CD4-positive, alpha-beta T cell treated with Interleukin-15 for 4 hours (primary cell): Measurements from ENCODE around the gene ARHGEF10L.
A peak's percentile ranks its signal among the peaks of the same experiment; 100 is the strongest.

Experiments
- DNase-seq: peaks from one replicate; pipeline ENCODE4 v3.0.0-alpha.2; 2020; ENCODE audit warnings: low spot score

Gene ARHGEF10L

GRCh38 chr1:17661546-17662157 lies 122.2 kb downstream of the ARHGEF10L start:
- peak; percentile 23 for DNase-seq

DNA sequence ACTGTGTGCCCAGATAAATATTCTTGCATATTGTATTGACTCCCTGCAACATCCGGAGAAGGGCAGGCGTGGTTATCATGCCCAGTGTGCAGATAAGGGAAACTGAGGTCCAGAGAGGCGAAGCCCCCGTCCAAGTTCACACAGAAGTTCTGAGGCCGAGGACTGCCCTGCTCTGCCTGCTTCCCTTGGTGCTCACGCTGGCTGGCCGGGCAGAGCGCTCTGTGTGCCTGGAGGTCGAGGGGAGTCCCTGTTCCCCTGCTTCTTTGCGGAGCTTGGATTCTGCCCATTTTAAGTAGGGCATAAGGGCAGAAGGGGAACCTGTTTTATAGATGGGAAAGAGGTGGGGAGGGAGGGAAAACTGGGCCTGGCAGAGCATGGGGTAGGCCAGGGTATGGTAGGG lies 122.8 kb downstream of the ARHGEF10L start:
- DNase-seq, result no peak

GRCh38 chr1:17662786-17663185 lies 123.3 kb downstream of the ARHGEF10L start:
- no peak for DNase-seq

DNA sequence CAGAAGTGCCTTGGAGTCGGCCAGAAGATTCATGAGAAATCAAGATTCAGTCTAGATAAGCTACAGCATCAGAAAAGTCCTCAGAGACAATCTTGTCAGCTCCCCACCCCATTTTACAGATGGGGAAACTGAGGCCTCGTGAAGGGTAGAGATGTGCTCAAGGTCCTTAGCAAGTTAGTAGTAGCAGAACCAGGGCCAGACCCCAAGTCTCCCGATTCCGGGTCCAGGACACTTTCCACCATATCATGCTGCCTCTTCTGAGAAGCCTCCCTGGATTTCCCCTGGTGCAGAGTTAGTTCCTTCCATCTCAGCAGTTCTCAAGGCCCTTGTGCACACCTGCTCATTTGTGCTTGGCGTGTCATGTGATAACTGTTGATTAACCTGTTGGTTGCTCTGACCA lies 124.1 kb downstream of the ARHGEF10L start:
- DNase-seq, result no peak

DNA sequence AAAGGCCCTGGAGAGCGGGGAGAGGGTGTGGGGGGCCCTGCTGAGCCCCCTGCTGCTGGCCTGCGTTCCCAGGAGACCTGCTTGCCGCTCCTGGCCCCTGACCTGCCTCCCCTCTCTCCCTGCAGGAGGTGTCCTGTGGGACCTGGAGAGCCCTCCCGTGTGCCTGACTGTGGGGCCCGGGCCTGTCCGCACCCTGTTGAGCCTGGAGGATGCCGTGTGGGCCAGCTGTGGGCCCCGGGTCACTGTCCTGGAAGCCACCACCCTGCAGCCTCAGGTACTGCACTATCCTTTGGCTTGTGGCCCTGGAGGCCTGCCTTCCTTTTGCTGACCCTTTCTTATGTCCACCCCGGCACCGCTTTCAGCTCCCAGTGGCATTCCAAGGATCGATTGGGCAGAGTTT lies 124.8 kb downstream of the ARHGEF10L start:
- DNase-seq, result no peak

- DNase-seq, result no peak
Measured at GRCh38 chr1:17665054-17665453, 125.6 kb downstream of the ARHGEF10L start.

DNA sequence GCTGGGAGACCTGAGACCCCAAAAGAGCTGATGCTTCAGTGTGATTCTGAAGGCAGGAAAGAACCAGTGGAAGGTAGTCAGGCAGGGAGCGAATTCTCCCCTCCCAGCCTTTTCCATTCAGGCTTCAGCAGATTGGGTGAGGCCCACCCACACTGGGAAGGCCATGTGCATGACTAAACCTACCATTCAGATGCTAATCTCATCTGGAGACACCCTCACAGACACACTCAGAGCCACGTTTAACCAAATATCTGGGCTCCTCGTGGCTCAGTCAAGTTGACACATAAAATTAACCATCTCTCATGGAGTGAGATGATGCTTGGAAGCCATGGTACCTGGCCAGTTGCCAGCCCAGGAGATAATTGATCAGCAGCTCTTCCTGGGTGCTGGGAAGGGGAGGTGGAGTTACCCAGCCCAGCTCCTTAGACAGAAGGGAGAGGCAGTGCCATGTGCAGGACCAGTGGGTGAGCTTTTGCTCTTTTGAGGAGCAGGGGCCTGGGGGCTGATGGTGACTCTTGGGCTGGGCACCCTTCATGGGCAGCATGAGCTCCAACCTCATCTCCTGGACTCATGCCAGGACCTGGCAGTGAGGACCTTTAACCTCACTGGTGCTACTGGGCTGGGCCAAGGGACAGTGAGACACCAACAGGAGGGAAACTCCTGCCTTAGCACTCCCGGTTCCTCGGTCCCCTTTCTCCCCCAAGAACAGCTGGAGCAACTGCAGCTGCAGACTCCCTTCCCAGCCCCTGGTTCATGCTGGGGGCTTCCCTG lies 126.6 kb downstream of the ARHGEF10L start:
- no peak for DNase-seq

DNA sequence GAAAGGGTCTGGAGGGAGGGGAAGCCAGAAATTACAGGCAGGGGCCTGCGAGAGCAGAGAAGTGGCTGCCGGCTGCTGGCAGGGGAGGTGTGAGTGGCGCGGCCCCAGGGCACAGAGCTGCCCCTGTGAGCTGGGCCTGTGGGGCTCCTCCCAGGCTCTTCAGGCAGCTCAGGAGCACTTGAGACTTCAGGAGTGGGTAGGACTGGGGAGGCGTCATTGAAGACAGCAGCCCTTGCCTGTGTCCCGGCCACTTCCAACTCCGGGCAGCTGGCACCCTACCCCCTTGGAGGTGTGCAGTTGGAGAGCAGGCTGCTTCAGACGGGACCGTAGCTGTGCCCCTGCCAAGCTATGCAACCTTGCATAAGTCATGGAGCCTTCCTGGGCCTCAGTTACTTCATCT lies 128.1 kb downstream of the ARHGEF10L start:
- no peak for DNase-seq

DNA sequence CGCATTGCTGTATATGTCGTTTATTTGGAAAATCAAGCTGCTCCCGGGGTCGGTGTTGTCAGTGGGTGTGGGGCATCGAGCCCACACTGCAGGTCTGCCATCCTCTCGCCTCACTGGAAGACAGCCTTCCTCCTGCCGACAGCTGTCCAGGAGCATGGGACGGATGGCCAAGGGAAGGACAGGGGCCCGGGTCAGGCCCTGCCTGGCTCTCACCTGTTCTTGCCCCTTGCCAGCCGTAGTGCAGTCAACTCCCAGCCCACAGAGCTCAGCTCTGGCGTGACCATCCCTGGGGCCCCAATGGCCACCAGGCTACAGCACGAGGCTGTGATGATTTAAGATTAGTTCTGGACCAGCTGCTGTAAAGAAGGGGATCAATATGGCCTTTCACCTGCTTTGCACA lies 128.7 kb downstream of the ARHGEF10L start:
- DNase-seq, result no peak

DNA sequence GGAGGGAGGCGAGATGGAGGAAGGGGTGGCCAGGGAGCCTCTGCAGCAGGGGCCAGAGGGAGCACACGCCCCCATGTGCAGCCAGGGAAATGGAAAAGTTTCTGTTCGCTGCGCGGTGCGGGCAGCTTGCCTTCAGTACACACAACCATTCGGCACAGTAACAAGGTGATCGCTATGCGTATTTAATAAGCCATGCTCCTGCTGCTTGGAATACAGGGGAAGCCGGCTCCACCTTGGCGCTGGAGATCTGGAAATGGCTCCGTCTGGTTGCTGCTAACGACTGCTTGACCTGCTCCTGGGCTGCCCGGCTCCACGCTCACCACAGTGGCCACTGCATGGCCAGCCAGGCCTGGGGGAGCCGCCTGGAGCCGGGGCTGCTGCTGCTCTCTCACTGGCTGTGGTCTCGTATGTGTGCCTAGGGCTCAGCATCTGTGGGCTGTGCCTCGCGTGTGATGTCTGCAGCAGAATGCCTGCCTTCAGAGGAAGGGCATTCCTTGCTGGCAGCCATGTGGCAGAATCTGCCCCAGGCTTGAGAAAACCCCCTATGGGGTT lies 129.2 kb downstream of the ARHGEF10L start:
- no peak for DNase-seq

DNA sequence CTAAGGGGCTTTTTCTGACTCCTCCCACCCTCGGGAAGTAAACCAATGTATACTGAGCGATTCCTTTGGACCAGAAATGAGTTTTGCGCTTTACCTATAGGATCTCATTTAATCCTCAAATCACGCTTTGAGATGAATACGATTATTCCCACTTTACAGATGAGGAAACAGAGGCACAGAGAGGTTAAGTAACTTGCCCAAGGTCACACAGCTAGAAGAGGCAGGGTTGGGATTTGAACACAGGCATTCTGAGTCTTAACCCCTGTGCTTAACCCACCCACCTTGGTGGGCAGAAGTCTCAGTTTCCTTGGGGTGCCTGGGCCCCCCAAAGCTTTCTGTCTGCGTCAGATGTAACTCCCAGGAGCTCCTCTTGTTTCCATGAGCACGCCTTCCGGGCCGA lies 129.8 kb downstream of the ARHGEF10L start:
- DNase-seq, result no peak

GRCh38 chr1:17669866-17670451 lies 130.5 kb downstream of the ARHGEF10L start:
- DNase-seq, result no peak

DNA sequence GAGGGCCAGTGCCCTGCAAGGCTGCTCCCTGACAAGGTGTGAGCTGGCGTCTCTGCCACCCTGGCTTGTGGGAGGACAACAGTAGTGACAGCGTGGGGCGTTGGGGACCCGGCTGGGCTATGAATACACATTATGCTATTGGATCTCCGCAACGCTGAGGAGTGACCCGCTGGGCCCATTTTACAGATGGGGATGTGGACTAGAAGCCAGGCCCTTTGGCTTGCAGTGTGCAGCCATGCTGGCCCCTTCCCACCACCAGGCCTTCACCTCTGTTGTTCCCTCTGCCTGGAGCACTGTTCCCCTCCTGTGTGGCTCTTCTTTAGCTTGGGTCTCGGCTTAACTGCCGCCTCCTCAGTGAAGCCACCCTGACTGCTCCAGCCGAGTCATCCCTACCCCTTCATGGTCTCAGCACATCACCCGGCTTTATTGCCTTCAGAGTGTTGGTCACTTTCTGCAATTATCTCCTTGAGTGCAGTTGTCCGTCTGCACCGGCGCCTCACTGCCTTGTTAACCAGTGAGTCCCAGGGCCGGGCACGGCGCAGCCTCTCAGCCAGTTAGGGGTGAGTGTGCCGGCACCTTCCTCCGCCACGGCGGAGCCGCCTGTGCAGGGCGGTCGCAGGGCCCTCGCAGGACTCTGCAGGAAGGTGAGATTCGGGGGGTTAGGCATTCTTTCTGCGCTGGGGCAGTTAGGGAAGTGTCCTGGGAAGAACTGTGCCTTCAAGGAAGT lies 131.3 kb downstream of the ARHGEF10L start:
- no peak for DNase-seq

GRCh38 chr1:17671314-17671705 lies 131.8 kb downstream of the ARHGEF10L start:
- DNase-seq, result no peak

DNA sequence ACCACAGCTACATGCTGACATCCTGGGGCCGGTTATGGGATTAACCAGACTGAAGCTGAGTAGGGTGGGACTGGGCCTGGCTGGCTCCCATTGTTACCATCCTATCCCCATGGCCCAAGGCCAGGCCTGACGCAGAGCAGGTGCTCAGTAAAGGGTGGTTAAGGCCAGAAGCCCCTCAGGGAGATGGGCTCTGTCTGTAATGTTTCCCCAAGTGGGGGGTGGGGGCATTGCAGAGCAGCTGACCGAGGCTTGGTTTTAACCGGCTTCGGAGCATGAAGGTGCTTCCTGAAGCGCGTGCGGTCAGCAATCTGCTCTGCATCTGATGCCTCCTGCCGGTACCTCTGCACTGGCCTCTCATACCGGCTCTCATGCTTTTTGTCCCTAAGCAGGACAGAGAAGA lies 132.2 kb downstream of the ARHGEF10L start:
- no peak for DNase-seq

DNA sequence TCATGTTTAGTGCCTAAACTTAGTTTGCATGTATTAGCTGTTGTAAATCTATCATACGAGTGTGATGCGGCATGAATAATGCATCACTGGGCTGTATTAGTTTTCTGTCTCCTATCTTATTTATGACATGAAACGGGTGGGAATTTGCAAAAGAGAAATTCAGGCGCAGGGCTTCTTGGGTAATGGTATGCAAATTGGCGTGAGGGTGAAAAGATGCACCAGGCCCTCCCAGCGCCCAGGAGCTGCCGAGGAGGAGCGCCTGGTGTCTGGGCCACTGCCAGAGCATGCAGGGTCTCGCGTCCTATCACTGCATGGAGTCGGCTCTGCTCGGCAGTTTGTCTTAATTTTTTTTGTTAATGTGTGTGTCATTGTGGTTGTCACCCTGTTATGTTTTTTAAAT lies 132.7 kb downstream of the ARHGEF10L start:
- no peak for DNase-seq

- no peak for DNase-seq
Measured at GRCh38 chr1:17673329-17674072, 134.0 kb downstream of the ARHGEF10L start.

GRCh38 chr1:17674726-17675500 lies 135.4 kb downstream of the ARHGEF10L start:
- no peak for DNase-seq

- no peak for DNase-seq
Measured at GRCh38 chr1:17675744-17676143, 136.2 kb downstream of the ARHGEF10L start.

- no peak for DNase-seq
Measured at GRCh38 chr1:17676387-17677060, 137.0 kb downstream of the ARHGEF10L start.
